ENCODE results near the gene SCNN1A. TPM values are rescaled to one million over a fixed set of nuclear protein-coding genes. Genes with fewer than 3 reads are reported as not detected.

The SCNN1A gene
- total RNA-seq, 2 donors from 2014 or later = 16.4 to 33.5 TPM

DNA sequence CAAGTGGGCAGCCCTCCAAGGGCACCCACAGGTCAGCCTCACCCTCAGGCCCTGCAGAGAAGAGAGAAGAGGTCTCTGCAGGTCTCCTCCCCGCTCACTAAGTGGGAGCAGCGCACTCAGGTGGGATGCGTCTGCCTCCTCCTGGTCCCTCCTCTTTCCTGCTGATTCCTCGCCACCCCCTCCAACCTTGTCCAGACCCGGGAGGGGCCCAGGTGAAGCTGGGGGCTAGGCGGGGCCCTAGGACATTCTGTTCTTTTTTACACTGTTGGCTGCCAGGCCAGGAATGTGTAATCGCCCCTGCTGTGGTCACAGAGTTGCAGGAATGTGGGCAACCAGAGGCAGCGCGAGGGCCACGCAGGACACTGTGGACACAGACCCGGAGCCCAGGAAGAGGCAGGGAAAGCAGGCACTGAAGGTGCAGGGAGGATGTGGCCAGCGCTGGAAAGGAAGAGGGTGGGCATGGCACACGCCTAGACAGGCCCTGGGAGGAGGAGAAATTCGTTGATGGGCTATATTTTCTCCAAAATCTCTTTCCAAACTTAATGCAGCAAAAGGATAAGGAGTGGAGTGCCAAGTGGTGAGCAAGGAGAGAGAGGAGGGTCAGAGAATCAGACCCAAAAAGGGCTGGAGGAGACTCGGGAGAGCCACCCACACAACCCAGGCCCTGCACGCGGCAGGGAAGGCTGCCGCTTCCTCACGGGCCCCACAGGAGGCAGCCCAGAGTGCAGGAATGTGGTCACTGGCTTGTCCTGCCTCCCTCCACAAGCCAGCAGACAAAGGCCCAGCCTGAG is 911 bp upstream of the SCNN1A start:
- TF ChIP-seq, protein P1, sequence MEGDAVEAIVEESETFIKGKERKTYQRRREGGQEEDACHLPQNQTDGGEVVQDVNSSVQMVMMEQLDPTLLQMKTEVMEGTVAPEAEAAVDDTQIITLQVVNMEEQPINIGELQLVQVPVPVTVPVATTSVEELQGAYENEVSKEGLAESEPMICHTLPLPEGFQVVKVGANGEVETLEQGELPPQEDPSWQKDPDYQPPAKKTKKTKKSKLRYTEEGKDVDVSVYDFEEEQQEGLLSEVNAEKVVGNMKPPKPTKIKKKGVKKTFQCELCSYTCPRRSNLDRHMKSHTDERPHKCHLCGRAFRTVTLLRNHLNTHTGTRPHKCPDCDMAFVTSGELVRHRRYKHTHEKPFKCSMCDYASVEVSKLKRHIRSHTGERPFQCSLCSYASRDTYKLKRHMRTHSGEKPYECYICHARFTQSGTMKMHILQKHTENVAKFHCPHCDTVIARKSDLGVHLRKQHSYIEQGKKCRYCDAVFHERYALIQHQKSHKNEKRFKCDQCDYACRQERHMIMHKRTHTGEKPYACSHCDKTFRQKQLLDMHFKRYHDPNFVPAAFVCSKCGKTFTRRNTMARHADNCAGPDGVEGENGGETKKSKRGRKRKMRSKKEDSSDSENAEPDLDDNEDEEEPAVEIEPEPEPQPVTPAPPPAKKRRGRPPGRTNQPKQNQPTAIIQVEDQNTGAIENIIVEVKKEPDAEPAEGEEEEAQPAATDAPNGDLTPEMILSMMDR (IDR thresholded peaks at IDR 0.05) = no peak
- Histone ChIP-seq H3K27me3 (replicated peaks; ENCODE audit: insufficient read depth) (no peaks in the 10 kb centered on the region), H3K36me3 (no peaks in the 10 kb centered on the region), H3K4me1 (ENCODE audit: control insufficient read depth in 1 of 2, low read depth in 2 of 2) (peaks cover 17 to 28% of the 10 kb centered on the region in 2 donors), H3K4me3 (no peak overlapping the region), H3K9me3 (no peaks in the 10 kb centered on the region), H3K27ac (peak overlapping the region; percentile 36 to 51)
- DNase-seq (ENCODE audit: low spot score) (no peak), ATAC-seq (ENCODE audit: insufficient number of reproducible peaks, low FRiP score, low read depth) (no peak)

DNA sequence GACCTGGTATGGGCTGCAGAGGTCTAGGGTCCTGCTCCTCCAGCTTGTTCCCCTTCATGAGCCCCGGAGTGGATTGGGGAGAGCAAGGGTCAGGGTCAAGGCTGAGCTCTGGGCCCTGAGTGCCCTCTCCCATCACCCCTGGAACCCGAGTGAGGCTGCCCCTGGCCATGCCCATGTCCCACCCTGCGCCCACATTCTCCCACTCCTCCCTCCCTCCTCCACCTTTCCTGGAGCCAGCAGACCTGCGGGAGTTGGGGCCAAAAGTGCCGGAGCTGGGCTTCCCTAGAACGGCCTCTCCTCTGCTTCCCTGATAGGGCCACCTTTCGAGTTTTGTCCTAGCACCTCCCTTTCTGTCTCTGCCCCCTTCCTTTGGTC is 590 bp downstream of the SCNN1A start:
- Histone ChIP-seq H3K9me3 (no peaks in the 10 kb centered on the region), H3K36me3 (no peaks in the 10 kb centered on the region), H3K4me3 (no peak overlapping the region), H3K27ac (no peak overlapping the region), H3K27me3 (replicated peaks; ENCODE audit: insufficient read depth) (no peaks in the 10 kb centered on the region), H3K4me1 (ENCODE audit: control insufficient read depth in 1 of 2, low read depth in 2 of 2) (peaks cover 17 to 28% of the 10 kb centered on the region in 2 donors)
- DNase-seq (ENCODE audit: low spot score) (no peak), ATAC-seq (ENCODE audit: insufficient number of reproducible peaks, low FRiP score, low read depth) (no peak)
- TF ChIP-seq, protein P1 (IDR thresholded peaks at IDR 0.05) = no peak

DNA sequence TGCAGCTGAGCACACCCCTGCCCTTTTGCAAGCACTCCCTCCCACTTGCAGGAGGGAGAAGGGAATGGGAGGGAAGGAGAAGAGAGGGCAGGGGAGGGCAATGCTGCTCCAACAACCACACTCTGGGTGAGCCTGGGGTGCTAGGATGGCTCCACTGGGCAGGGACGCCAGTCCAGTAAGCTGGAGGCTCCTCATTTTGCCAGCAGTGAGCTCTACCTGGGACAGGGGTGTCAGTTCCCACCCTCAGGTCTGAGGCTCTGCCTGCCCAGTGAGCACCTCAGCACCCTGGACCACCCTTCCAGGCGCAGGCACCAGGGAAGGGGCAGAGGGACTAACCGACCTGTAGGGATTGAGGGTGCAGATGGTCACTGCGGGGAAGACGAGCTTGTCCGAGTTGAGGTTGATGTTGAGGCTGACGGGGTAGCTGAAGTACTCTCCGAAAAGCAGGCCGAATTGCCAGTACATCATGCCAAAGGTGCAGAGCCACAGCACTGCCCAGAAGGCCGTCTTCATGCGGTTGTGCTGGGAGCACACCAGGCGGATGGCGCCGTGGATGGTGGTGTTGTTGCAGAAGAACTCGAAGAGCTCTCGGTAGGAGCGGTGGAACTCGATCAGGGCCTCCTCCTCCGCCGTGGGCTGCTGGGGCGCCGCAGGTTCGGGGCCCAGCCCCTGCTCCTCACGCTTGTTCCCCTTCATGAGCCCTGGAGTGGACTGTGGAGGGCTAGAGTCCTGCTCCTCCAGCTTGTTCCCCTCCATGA is 1.2 kb downstream of the SCNN1A start:
- no peaks in the 10 kb centered on the region for H3K27me3 ChIP-seq (replicated peaks; ENCODE audit: insufficient read depth)
- ATAC-seq (ENCODE audit: insufficient number of reproducible peaks, low FRiP score, low read depth) (no peak), DNase-seq (ENCODE audit: low spot score) (no peak)
- H3K4me3 ChIP-seq = no peak overlapping the region
- H3K27ac ChIP-seq = no peak overlapping the region
- TF ChIP-seq, protein P1 (IDR thresholded peaks at IDR 0.05) = no peak
- H3K4me1 ChIP-seq (ENCODE audit: control insufficient read depth in 1 of 2, low read depth in 2 of 2) = peaks cover 14 to 28% of the 10 kb centered on the region in 2 donors
- H3K36me3 ChIP-seq = no peaks in the 10 kb centered on the region
- H3K9me3 ChIP-seq = no peaks in the 10 kb centered on the region

DNA sequence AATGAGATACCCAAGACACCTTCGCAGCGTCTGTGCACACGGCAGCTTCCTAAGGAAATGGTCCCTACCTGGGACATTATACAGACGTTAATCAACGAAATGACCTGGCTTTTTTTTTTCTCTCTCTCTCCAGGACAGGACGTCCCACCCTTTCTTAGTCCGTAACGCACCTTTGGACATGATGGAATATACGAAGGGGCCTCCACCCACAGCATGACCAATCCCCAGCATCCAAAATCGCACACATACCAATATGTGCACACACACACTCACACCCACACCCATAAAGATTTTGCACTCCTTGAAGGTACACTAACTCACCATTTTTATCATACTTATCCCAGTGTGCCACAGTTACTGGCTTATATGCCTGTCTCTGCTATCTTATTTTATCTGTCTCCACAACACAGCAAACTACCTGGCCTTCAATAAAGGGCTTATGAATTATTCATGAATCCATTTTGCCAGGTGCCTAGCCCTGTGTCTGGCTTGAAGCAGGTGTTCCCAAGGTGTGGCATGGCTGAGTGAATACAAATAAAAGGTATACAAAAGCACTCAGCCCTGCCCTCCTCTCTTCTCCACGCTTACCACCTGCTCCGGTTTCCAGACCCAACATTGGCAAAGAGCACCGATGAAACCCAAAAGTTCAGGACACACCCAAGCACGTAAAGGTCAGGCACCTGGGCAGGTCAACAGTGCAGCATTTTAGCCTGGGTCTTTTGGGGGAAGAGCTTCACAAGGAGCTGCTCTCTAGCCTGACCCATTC is 2.2 kb downstream of the SCNN1A start:
- DNase-seq (ENCODE audit: low spot score) (no peak), ATAC-seq (ENCODE audit: insufficient number of reproducible peaks, low FRiP score, low read depth) (no peak)
- no peak overlapping the region for H3K4me3 ChIP-seq
- no peaks in the 10 kb centered on the region for H3K9me3 ChIP-seq
- no peaks in the 10 kb centered on the region for H3K36me3 ChIP-seq
- peak overlapping the region in 1 of 2 donors; percentile 24 for H3K27ac ChIP-seq
- no peaks in the 10 kb centered on the region for H3K27me3 ChIP-seq (replicated peaks; ENCODE audit: insufficient read depth)
- TF ChIP-seq, protein P1 (IDR thresholded peaks at IDR 0.05) = no peak
- peaks cover 14 to 28% of the 10 kb centered on the region in 2 donors for H3K4me1 ChIP-seq (ENCODE audit: control insufficient read depth in 1 of 2, low read depth in 2 of 2)
